HG02852 (cell line): ENCODE results near the gene GTPBP1.

ENCODE experiments used
- ATAC-seq: cut with Tn5 transposase; IDR thresholded peaks from one replicate; pipeline ENCODE4 v1.9.1; 2021; ENCODE audit warnings: mild to moderate bottlenecking, moderate library complexity; ENCODE audit not compliant: unreplicated experiment

GTPBP1 gene

DNA sequence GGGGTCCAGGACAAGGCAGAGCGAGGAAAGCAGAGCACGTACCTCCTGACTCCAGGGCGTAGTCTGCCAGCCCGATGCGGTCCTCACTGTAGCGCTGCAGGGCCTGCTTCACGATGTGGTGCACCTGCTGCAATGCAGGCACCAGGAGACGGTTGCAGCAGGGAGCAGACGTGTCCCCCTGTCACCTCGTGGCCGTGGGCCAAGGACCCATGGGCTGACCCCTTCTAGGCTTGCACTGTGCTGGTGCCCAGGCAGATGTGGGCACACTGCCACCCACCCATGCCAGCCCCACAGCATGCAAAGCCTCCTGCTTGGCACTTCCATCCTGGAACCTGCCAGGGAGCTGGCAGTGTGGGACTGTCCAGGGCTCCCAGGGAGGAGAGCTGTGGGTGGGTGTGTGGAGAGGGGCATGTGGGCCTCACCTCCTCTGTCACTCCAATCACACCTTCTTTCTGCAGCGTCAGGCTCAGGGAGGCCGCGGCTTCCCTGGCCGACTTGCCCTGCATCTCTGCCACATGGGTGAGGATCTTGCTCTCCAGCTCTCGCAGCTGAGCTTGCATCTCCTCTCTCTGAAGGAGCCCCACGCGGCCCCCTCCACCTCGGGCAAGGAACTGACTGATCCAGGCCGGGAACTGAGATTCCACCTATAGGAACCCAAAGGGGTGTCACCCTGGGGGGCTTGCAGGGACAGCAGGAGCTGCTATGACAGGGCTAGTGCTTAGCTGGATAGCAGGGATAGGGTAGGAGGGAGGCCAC lies 33.7 kb downstream of the GTPBP1 start:
- no peak for ATAC-seq

DNA sequence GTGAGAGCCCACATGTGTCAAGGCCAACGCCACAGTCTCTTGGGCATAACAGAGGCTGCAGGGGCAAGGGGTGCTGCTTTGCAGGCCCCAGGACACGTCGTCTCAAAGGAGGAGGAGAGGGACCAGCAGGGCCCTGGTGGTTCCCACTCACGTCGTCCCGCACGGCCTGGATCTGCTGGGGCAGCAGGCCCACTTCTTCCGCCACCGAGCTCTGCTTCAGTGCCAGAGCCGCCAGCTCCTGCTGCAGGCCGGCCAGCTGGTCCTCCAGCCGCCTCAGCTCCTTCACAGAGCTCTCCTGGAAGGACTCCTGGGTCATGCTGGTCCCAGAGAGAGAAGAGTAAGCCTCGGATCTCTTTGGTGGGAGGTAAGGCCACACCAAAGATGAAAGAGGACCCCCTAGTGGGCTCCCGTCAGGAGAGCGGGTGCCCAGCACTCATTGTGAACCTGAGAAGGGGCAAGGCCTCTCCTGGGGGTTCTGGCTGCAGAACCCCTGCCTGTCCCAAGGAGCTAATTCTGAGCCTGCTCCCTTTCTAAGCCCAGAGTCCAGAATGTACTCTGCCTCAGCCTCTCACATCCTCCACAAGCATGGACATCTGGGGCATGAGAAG lies 34.5 kb downstream of the GTPBP1 start:
- no peak for ATAC-seq

DNA sequence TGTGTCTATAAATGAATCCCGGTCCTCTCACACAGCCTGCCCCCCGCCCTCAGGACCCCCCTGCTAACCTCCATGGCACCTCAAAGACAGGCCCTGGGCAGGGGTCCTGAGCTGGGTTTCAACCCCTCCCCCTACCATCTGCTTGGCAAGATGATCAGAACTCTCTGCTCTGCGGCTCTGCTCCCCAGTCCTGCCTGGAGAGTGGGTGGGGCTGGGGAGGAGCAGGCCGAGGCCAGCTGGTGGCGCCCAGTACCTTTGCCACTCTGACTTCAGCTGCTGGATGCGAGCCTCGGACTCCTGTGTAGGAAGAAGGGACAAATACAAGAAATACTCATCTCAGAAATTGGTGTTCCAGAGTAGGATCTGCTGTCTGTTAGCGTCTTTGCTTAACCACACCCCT lies 35.0 kb downstream of the GTPBP1 start:
- ATAC-seq, result no peak

DNA sequence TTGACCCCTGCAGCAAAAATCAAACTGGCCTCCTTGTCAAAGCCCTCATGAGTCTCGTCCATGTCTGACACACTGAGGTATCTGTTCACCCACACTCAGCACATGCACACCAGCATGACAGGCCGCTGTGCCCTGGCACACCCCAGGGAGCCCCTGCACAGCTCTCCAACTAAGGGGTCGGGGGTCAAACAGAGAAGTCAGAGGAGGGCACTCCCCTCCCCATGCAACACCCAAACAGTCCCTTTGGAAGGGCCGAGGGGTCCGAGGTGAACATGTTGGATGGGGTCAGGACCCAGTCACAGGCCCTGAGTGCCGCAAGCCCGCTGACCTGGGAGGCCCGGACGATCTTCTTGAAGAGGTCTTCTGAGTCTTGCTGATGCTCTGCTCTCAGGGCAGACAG lies 35.4 kb downstream of the GTPBP1 start:
- ATAC-seq, result no peak

DNA sequence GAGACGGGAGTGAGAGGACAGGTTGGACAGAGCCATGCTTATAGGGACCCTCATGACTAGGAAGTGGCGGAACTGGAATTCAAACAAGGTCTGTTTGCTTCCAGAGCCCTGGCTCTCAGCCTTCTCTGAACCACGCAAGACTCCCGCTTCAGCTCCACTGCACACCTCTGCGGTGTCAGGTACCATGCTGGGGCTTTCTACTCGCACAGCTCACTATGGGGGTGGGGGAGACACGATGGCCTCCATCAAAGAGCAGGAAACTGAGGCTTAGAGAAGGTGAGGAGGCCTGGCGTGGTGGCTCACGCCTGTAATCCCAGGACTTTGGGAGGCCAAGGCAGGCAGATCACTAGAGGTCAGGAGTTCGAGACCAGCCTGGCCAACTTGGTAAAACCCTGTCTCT lies 35.8 kb downstream of the GTPBP1 start:
- no peak for ATAC-seq

DNA sequence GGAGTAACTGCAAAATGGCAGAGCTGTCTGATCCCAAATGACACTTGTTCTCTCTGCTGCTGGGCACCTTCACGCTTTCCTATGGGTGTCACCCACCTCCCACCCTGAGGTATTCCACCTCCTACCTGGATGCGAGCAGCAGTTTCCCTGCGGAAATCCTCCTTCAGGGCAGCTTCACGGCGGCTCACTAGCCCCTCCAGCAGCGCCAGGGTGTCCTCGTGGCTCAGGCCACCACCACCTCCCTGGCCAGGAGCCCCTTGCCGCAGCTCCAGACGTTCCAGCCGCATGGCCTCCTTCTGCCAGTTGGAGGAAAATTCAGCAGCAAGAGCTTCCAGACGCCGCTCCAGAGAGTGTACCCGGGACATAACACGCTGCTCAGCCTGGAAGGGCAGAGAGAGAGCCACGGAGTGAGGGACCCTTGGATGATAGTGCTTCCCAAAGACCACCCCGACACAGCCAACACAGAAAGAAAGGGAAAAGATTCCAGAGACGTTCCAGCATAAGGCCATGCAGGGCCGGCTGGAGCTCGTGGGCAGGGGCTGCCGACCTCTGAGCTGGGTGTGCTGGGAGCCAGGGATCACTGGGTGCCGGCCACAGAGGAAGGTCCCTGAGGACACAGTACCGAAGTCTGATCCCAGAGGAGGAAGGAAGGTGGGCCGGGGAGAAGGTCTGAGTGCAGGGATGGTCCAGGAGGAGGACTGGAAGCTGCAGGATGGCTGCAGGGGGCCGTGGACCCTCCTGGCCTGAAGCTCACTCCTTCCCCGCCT lies 36.6 kb downstream of the GTPBP1 start:
- no peak for ATAC-seq

DNA sequence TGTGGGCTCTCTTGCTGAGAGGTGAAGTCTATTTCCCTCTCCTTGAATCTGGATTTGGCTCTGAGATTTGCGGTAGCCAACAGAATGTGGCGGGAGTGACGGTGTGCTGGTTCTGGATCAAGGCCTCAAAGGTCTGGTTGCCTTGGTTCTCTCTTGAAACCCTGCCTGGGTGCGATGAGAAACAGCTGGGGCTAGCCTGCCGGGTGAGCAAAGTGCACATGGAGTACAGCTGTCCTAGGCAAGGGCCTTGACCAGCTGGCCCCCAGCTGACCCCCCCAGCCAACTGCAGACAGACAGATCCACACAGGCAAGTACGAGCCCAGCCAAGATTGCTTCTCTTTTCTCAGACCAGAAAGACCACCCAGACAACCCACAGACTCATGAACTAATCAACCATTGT lies 39.2 kb downstream of the GTPBP1 start:
- ATAC-seq, result no peak

DNA sequence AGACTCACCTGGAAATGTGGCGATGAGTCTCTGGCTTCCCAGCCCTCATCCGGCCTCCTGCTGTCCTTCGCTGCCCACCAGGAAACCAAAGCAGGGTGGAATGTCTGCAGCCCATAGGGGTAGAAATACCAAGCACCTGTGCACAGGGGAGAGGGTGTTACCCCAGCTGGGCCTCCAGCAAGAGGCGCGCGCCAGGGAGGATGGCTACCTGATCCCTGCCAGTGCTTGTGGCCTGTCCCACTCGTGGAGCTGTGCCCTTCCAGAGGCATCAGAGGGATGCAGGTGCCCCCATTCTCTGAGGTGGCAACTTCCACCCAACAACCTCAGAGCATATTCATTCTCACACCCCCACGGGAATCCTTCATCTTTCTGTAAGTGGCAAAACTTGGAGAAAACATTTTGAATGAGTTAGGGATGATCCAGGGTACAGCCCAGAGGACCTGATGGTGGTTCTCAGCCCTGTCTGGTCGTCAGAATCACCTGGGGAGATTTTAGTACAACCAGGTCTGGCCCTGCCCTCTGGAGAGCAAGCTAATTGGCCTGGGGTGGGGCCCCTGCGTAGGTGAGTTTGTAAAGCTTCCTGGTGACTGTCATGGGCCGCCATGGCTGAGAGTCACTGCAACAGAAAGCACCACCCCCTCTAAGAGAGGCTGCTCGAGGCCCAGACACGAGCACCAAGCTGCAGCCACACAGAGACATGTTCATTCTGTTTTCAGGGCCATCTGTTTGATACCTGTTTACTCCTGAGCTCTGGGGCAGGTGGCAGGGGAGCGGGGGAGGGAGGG lies 40.1 kb downstream of the GTPBP1 start:
- no peak for ATAC-seq

DNA sequence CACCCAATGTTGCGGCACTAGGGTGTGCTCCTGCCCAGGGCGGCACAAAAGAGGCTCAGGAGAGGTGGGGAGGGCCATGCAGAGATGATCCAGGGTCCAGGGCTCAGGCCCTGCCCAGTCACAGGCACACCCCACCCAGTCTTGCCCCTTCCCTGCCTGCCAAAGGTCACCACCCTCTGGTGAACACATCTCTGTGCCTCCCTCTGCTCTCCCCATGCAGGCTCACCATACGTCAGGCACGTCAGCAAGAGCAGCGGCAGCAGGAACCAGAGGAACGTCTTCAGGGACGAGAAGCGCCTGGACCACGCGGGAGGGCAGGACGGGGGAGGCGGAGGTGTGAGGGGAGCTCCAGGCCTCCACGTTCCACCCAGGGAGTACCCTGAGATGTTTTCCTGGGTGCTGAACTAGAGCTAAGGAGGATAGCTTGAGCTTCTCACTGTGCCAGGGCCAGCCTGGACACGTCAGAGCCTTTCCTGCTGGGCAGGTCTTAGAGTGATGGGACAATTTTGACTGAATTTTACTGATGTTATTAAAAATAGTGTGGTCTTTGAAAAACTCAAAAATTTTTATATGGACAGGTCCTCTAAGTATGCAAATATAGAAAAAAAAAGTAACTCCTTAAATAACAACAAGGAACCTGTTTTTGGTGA lies 42.9 kb downstream of the GTPBP1 start:
- no peak for ATAC-seq

DNA sequence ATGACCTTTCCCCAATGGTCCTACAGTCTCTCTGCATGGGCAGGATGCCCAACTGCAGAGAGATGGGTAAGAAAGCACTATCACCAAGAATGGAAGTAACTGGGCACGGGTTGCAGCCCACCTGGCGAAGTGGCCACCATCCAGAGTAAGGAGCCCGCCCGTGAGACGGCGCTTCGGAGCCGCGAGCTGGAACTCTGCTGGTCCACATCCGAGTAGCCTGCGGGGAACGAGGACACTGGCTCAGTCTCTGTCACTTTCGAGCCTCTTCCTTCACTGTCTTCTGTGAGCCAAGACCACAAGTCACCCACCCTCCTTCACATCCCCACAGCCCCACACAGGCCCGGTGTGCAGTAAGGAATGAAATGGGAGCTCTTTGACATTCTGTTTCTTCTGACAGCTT lies 44.4 kb downstream of the GTPBP1 start:
- ATAC-seq, result no peak

DNA sequence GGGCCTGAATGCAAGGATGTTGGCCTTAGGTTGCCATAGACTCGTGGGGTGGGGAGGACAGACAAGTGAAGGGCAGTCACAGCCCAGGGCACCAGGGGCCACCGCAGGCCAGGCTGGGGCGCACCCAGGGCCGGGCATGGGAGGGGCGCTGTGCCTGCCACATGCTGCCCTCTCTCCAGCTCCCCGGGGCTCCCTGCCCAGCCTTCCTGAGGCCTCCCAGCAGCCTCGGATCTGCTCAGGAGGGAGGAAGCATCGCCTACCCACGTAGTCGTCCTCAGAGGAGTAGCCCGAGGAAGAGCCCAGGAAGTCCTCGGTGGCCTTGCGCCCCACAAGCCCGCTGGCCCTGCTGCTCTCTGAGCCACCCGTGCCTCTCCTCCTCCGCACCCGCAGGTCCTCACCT lies 44.9 kb downstream of the GTPBP1 start:
- no peak for ATAC-seq

DNA sequence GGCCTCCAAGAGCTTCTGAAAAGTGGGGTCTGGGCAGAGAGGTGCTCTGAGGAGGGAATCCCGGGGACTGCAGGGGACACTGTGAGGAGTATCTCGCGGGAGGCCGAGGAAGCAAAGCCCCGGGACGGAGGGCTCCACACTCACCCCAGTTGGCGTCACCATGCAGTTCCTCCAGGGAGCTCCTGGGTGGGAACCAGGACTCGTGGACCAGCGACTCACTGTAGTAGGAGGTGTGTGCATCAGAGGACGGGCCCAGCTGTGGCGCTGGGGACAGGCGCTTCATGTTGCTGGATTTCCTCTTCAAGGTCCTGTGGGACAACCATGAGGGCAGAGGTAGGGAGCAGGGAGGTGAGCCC lies 45.3 kb downstream of the GTPBP1 start:
- ATAC-seq, result no peak

DNA sequence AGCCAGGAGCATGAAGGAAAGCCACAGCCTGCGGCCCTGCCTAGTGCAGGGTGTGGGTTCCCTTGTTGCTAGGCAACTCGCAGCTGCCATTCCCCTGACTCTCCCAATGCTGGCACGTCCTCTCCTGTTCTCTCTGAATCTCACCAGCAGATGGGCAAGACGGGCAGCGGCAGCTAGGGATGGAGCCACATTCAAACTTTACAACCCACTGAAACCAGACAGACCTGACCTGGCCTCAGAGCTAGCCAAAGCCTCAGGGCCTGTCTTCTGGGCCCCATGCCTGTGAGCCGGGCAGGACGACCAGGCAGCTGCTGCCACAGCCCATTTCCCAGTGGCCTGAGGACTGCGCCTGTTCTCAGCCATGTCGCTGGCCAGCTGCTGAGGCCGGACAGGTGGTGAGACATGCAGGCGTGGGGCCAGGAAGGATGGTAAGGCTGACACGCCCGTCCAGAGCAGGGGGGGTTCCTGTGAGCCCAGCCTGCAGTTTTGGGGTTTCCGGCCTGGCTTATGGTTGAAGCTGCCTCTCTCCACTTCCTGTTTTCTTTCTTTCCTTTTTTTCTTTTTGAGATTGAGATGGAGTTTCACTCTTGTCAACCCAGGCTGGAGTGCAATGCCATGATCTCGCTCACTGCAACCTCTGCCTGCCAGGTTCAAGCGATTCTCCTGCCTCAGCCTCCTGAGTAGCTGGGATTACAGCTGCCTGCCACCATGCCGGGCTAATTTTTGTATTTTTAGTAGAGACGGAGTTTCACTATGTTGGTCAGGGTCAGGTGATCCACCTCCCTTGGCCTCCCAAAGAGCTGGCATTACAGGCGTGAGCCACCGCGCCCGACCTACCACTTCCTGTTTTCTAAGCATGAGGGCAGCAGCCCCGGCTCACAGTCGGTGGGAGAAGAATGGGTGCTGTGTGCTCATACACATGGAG lies 45.9 kb downstream of the GTPBP1 start:
- ATAC-seq, result no peak

DNA sequence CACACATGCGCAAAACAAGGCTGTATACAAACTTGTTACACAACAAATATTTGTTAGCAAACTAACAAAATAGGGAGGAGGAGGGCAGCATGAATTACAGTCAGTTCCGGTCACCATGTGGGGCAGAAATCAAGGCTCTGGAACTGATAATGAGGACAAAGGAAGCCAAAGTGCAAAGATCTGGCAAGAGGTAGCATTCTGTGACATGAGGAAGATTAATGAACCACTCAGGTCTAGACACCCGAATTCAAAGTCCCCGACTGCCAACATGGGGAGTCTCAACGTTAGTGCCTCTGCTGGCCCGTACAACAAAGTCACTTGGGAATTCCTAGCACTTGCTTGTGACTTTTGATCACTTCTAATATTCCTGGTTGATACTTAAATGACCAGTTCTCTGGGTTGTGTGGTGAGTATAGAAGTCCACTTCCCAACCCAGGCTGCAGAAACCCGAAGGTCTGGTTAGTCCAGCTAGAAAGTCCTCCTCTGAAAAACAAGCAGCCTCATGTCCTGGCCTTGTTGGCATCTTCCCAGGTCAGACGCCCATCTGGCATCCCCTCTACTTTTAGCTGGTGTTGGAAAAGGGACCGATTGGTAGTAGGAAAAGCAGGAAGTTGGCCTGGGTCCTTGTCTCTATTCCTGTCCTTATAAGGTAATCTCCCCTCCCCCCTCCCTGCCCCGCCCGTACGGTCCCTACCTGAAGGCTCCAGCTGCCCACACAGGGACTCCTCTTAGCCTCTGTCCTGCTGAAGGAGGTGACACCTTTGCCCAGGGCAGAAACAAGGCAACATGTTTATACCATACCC lies 48.4 kb downstream of the GTPBP1 start:
- ATAC-seq, result no peak

DNA sequence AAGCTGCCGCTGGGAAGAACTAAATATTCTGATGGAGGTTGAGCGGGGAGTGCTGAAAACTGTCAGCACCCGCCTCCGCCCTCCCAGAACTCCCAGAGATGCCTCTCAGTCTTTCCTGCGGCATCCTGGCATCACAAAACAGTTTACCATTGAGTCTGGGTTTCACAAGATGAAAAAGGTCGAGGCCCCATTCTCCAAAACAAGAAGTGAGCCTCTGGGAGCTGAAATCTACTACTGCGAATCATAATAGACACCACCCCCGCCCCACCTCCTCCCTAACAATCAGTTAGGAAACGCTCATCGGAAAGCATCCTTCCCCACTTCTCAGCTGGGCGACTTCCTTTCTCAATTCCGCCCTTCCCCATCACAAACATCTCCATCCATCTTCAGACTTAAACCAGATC lies 49.0 kb downstream of the GTPBP1 start:
- no peak for ATAC-seq

DNA sequence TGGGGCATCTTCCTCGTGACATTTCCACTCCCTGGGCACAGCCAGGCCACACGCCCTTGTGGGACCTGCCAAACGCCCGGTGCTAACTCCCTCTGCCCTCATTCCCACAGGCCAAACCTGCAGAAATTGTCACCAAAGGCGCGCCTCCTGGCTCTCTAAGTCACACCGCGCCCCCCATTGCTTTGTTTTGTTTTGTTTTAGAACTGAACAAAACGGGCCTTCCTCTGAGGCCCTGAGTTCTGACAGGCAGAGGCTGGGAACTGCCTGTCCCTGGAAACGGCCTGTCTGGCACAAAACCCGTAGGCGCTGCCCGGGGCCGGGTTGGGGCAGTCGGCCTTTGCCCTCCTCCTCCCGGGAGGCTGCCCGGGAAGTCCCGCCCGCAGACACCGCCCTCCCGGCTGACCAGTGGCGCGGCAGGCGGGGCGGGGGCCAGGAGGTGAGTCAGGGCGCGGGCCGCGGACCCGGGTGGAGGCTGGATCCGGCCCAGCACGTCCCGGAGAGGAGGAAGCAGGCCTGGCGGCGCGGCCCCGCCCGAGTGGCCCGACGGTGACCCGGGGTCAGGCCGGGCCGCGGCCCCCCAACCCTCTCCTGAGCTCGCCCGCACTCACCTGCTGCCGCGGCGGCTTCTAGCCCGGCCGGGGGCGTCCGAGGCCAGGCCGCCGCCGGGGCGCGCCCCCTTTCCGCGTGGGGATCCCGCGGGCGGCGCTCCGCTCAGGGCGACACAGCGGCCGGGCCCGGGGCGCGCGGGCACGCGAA lies 49.6 kb downstream of the GTPBP1 start:
- peak; percentile 27 for ATAC-seq

DNA sequence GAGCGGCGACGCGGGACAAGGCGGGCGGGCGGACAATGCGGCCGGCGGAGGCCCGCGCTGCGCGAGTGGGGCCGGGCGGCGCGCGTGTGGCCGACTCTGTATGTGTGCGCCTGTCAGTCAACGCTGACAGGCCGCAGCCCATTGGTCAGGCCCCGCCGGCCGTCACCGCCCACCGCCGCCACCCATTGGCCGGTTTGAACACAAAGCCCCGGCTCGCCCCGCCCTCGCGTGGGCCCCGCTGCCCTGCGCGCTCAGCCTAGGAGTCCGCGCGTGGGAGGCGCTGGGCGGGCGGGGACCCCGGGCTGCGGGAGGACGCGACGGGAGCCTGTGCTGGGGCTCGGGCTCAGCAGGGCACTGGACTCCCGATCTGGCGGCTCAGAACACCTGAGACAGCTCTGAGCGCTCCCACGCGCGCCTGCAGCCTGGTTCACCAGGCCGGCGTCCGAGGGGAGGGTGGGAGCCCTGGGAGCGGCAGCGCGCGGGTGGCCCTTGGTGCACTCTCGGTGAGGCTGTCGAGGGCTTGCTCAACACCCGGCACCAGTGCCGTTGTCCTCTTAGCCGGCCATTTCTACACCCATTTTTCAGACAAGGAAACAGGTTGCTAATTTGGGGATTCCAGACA lies 50.3 kb downstream of the GTPBP1 start, which contains the start of gene SUN2:
Gene SUN2 (minus strand): TSS at position 88 of the 622 bp plus-strand sequence. CDS start 3,370 bp downstream, outside the sequence.
- ATAC-seq, result peak; percentile 65
